K562 (cell line): ENCODE data around the gene AMOTL1. TPM values are rescaled to one million over a fixed set of nuclear protein-coding genes. Genes with fewer than 3 reads are reported as not detected.
A peak's percentile ranks its signal among the peaks of the same experiment; 100 is the strongest.

Experiments
- ATAC-seq: fragments of 200-7000 bp; cut with Tn5 transposase; 3 replicates; pipeline ENCODE4 v1.9.1; 2020; ENCODE audit warnings: moderate library complexity
- BruUV-seq: library from RNA; stranded (reverse); fragments of 400-500 nt; replicated peaks from 2 replicates; lab custom pipeline; 2021; lab: Mats Ljungman, UMichigan
- CTCF ChIA-PET: fragments of 300-600 bp; formaldehyde crosslinking; extraction: SDS; loops from one replicate; lab custom pipeline; 2021; ENCODE audit warnings: low intra/inter-chr PET ratio; lab: Yijun Ruan, JAX
- POLR2A ChIA-PET: fragments of 300-600, 350-650 bp; sonication (Branson Sonifier 250); formaldehyde crosslinking; extraction: SDS; loops from one replicate; lab custom pipeline; 2021; ENCODE audit warnings: antibody characterized with exemption, inconsistent platforms; lab: Yijun Ruan, JAX
- DNase-seq, 4 experiments: peaks; one replicate each; pipeline versions ENCODE4 v3.0.0 to v3.0.0-alpha.2; 2011 to 2018; ENCODE audit warnings: low spot score in 3 of 4, mixed read lengths in 3 of 4; ENCODE audit errors: extremely low read depth in 1 of 4
- FAIRE-seq: peaks from 2 replicates; lab custom pipeline; 2011; peaks lifted over from hg19 to GRCh38; lab: Jason Lieb, UNC
- H2AFZ ChIP-seq: 2 replicates; pipeline ENCODE4 v1.6.0; 2011; ENCODE audit warnings: low read depth, low read length, control low read depth, inconsistent platforms
- H3K27ac ChIP-seq: fragments of 200-600 bp; 3 replicates; pipeline ENCODE4 v1.8.0; 2011; ENCODE audit warnings: low read depth, mild to moderate bottlenecking, control low read depth, inconsistent platforms, low read length, moderate library complexity, mixed read lengths; ENCODE audit errors: extremely low read depth
- H3K27me3 ChIP-seq, 2 experiments: fragments of 300-600 bp in 1 of 2; 2 replicates in 1 of 2; 3 replicates in 1 of 2; pipeline versions ENCODE4 v1.6.0 to v1.8.0; 2011; ENCODE audit warnings: inconsistent platforms in 2 of 2, low read length in 2 of 2, mild to moderate bottlenecking in 1 of 2, mixed read lengths in 1 of 2, moderate library complexity in 1 of 2; ENCODE audit not compliant: control insufficient read depth in 2 of 2, insufficient read depth in 2 of 2
- H3K36me3 ChIP-seq: fragments of 300-600 bp; 3 replicates; pipeline ENCODE4 v1.8.0; 2011; ENCODE audit warnings: mild to moderate bottlenecking, low read length, inconsistent platforms; ENCODE audit not compliant: control insufficient read depth, insufficient read depth
- H3K4me1 ChIP-seq, 2 experiments: fragments of 200-600 bp in 1 of 2; replicated peaks in 1 of 2; 2 replicates in 1 of 2; 3 replicates in 1 of 2; pipeline versions ENCODE4 v1.5.1 to v1.8.0; 2011; ENCODE audit warnings: inconsistent platforms in 2 of 2, low read length in 2 of 2, mild to moderate bottlenecking in 1 of 2, mixed read lengths in 1 of 2, moderate library complexity in 1 of 2; ENCODE audit not compliant: control insufficient read depth in 2 of 2, insufficient read depth in 2 of 2
- H3K4me2 ChIP-seq: 2 replicates; pipeline ENCODE4 v1.6.1; 2011; ENCODE audit warnings: low read length, control low read depth, inconsistent platforms, mixed read lengths; ENCODE audit not compliant: insufficient read depth
- H3K4me3 ChIP-seq: fragments of 200-600 bp; sonication (generic), shearing (Covaris generic); 2 replicates; pipeline ENCODE4 v1.5.1; 2016; ENCODE audit warnings: control low read depth, inconsistent platforms
- H3K79me2 ChIP-seq: fragments of 200-600 bp; 3 replicates; pipeline ENCODE4 v1.8.0; 2011; ENCODE audit warnings: low read length, inconsistent platforms; ENCODE audit not compliant: control insufficient read depth, insufficient read depth
- H3K9ac ChIP-seq, 2 experiments: 2 replicates each; pipeline versions ENCODE4 v1.6.0 to v1.6.1; 2011; ENCODE audit warnings: low read depth in 2 of 2, low read length in 2 of 2, control low read depth in 1 of 2, inconsistent platforms in 1 of 2, mild to moderate bottlenecking in 1 of 2, mixed read lengths in 1 of 2; ENCODE audit not compliant: insufficient read depth in 1 of 2
- H3K9me1 ChIP-seq: one replicate; pipeline ENCODE4 v1.6.0; 2011; ENCODE audit warnings: inconsistent platforms, mild to moderate bottlenecking, low read length, moderate library complexity; ENCODE audit not compliant: control insufficient read depth, insufficient read depth
- H3K9me3 ChIP-seq: replicated peaks from 2 replicates; pipeline ENCODE4 v1.5.1; 2011; ENCODE audit warnings: low read depth, low read length, inconsistent platforms; ENCODE audit not compliant: control insufficient read depth, insufficient read depth
- H4K20me1 ChIP-seq: replicated peaks from 2 replicates; pipeline ENCODE4 v1.6.1; 2011; ENCODE audit warnings: low read length, inconsistent platforms, mixed read lengths; ENCODE audit not compliant: control insufficient read depth, insufficient read depth
- CTCF ChIP-seq, 3 experiments: IDR thresholded peaks in 2 of 3; conservative IDR thresholded peaks in 1 of 3; 2 replicates each; pipeline ENCODE4 v1.5.1; 2011 to 2012; ENCODE audit warnings: low read length in 3 of 3, mild to moderate bottlenecking in 3 of 3, control low read depth in 2 of 3, improper control_type of control experiment in 1 of 3, inconsistent platforms in 1 of 3, low read depth in 1 of 3, mixed read lengths in 1 of 3, moderate library complexity in 1 of 3; ENCODE audit not compliant: insufficient read depth in 2 of 3
- DEAF1 ChIP-seq: fragments of 450-650 bp; formaldehyde crosslinking; IDR thresholded peaks from 2 replicates; pipeline ENCODE4 v1.4.0; 2020; ENCODE audit warnings: mild to moderate bottlenecking, moderate library complexity
- E2F1 ChIP-seq: sonication (generic); formaldehyde crosslinking; IDR thresholded peaks from 2 replicates; pipeline ENCODE4 v1.8.1; 2023; ENCODE audit warnings: mild to moderate bottlenecking, missing genetic modification reagents, moderate library complexity
- ILF3 ChIP-seq: fragments of 450-650 bp; IDR thresholded peaks from 2 replicates; pipeline ENCODE4 v1.6.1; 2018; ENCODE audit warnings: antibody characterized with exemption, mild to moderate bottlenecking, moderate library complexity, borderline replicate concordance
- MTA2 ChIP-seq: fragments of 450-650 bp; IDR thresholded peaks from 2 replicates; pipeline ENCODE4 v1.6.1; 2016; ENCODE audit warnings: low read depth
- NELFE ChIP-seq: IDR thresholded peaks from 2 replicates; pipeline ENCODE4 v1.6.1; 2011; ENCODE audit warnings: mild to moderate bottlenecking; ENCODE audit not compliant: insufficient read depth, insufficient read length
- NKRF ChIP-seq: fragments of 450-650 bp; IDR thresholded peaks from 2 replicates; pipeline ENCODE4 v1.6.1; 2016; ENCODE audit warnings: borderline replicate concordance
- NRF1 ChIP-seq, 2 experiments: fragments of 450-650 bp; IDR thresholded peaks in 1 of 2; conservative IDR thresholded peaks in 1 of 2; 2 replicates each; pipeline ENCODE4 v1.6.1; 2014; ENCODE audit warnings: mild to moderate bottlenecking in 2 of 2
- PTBP1 ChIP-seq: fragments of 200-400 bp; formaldehyde crosslinking; IDR thresholded peaks from 2 replicates; pipeline ENCODE4 v1.6.1; 2017; ENCODE audit warnings: low read depth, low read length
- RFX7 ChIP-seq: fragments of 250-450 bp; sonication (Bioruptor Pico); IDR thresholded peaks from 2 replicates; pipeline ENCODE4 v1.5.1; 2021; ENCODE audit warnings: mild to moderate bottlenecking
- TARDBP ChIP-seq: fragments of 450-650 bp; IDR thresholded peaks from 2 replicates; pipeline ENCODE4 v1.6.1; 2016
- TEAD1 ChIP-seq, 2 experiments: fragments of 450-650 bp in 1 of 2; sonication (generic) in 1 of 2; formaldehyde crosslinking; IDR thresholded peaks; 2 replicates each; pipeline versions ENCODE4 v1.4.0 to v1.8.0; 2020 to 2022; ENCODE audit warnings: mild to moderate bottlenecking in 2 of 2, missing genetic modification reagents in 1 of 2
- TEAD4 ChIP-seq, 2 experiments: sonication (generic) in 1 of 2; formaldehyde crosslinking in 1 of 2; IDR thresholded peaks; 2 replicates each; pipeline versions ENCODE4 v1.6.1 to v1.8.0; 2012 to 2022; ENCODE audit warnings: borderline replicate concordance in 1 of 2, inconsistent platforms in 1 of 2, low read length in 1 of 2, mild to moderate bottlenecking in 1 of 2, missing genetic modification reagents in 1 of 2
- ZNF263 ChIP-seq: sonication (generic); formaldehyde crosslinking; IDR thresholded peaks from 2 replicates; pipeline ENCODE4 v1.8.0; 2022; ENCODE audit warnings: mild to moderate bottlenecking, missing genetic modification reagents, borderline replicate concordance
- WGBS: fragments of 100-300 bp; shearing (Covaris generic); methylation state at CpG from one replicate; pipeline ENCODE4 v1.1.6; 2016; ENCODE audit warnings: low coverage, mixed read lengths; ENCODE audit not compliant: insufficient coverage; ENCODE audit errors: missing lambda C conversion rate; 5-methylcytosine and 5-hydroxymethylcytosine counted together
- in situ Hi-C: fragments of 300-500 bp; cut with MboI; formaldehyde crosslinking; loops from 4 replicates; pipeline ENCODE4 v1.15.0; 2018; ENCODE audit warnings: inconsistent platforms, mixed read lengths
- intact Hi-C: fragments of 100-400 bp; cut with micrococcal nuclease; formaldehyde crosslinking; loops from 2 replicates; pipeline ENCODE4 v1.14.2; 2022
- polyA plus RNA-seq, 8 experiments: library from polyadenylated mRNA; depleted of rRNA in 4 of 8; stranded (reverse) in 5 of 8; unstranded in 3 of 8; fragments of >200 nt; fragmentation: Nextera tagmentation in 2 of 8; fragmentation: Illumina TruSeq in 1 of 8; extraction: Ambion mirVana in 2 of 8; extraction: Trizol in 1 of 8; gene quantifications; 2 replicates each; pipeline versions ENCODE4 v1.2.1 to v1.2.3, GENCODE V29; 2011 to 2014; ENCODE audit warnings: inconsistent platforms in 1 of 8, missing spikeins in 1 of 8
- total RNA-seq, 7 experiments: library from RNA; depleted of rRNA in 6 of 7; stranded (reverse); fragments of >200 nt in 6 of 7; fragmentation: Illumina TruSeq in 2 of 7; extraction: Trizol in 2 of 7; gene quantifications; 2 replicates each; pipeline versions ENCODE4 v1.2.1 to v1.2.3, GENCODE V29; 2011 to 2021; ENCODE audit warnings: low replicate concordance in 1 of 7

Gene AMOTL1
- total and polyA plus RNA-seq, 9 of the 15 experiments (the other 6 are each of a cell fraction or from before 2014, with no cell fraction given), result 4.0 to 35.4 (median 14.0) TPM

- no peak overlapping the region for H3K4me2 ChIP-seq
- intact Hi-C loops, result no loop called here
Measured at GRCh38 chr11:94877443-94878200, 109.5 kb downstream of the AMOTL1 start.

More at GRCh38 chr11:94877443-94878200, 109.5 kb downstream of the AMOTL1 start:
- in situ Hi-C loops, result no loop called here
- Histone ChIP-seq H4K20me1 (no peaks in the 10 kb centered on the region), H3K4me1 (peaks cover 3 to 21% of the 10 kb centered on the region in 2 experiments; a peak in 4 of 5 replicates), H3K27me3 (peaks cover 0 to 4% of the 10 kb centered on the region in 2 experiments; a peak in 2 of 5 replicates), H3K27ac (no peak overlapping the region), H2AFZ (no peak overlapping the region), H3K9ac (no peak overlapping the region), H3K4me3 (no peak overlapping the region), H3K36me3 (peaks cover 33% of the 10 kb centered on the region; the same call in 2 of the 3 replicates), H3K9me1 (no peaks in the 10 kb centered on the region), H3K9me3 (no peaks in the 10 kb centered on the region), H3K79me2 (no peaks in the 10 kb centered on the region)
- 46% methylated on average over 11 of the region's 11 CpGs for WGBS
- no TSS peak for BruUV-seq
- TF ChIP-seq CTCF (IDR thresholded peaks at IDR 0.05 in 2 of 3, conservative IDR thresholded peaks at IDR 0.05 in 1 of 3; ENCODE audit: insufficient read depth in 2 of 3, low read depth in 1 of 3, low read length in 3 of 3) (no peak), TARDBP (no peak), ZNF263 (no peak), DEAF1 (CRISPR knock-in tag) (no peak), NKRF (no peak), MTA2 (no peak), PTBP1 (no peak), ILF3 (no peak), RFX7 (CRISPR knock-in tag) (no peak), E2F1 (CRISPR knock-in tag) (no peak), NRF1 (conservative IDR thresholded peaks at IDR 0.05 in 1 of 2, IDR thresholded peaks at IDR 0.05 in 1 of 2) (0 out of 4 replicates have a peak, but pooled peaks of 1 of the 2 experiments have one; percentile 13), TEAD1 (CRISPR knock-in tag; IDR thresholded peaks at IDR 0.05) (no peak), TEAD4 (IDR thresholded peaks at IDR 0.05; ENCODE audit: low read length) (peak; percentile 13; the same call in 1 of the 2 replicates), TEAD4 (CRISPR knock-in tag; IDR thresholded peaks at IDR 0.05; ENCODE audit: borderline replicate concordance) (no peak), NELFE (no peak)
- FAIRE-seq (no peak), ATAC-seq (no peak), DNase-seq (no peak)
- ChIA-PET POLR2A (interaction anchor here (0.6 to 1.6 kb wide), 3 partner anchors 12 to 228 kb away, joined by 3 to 4 read pairs (median 4); no protein-coding TSS in a partner anchor), CTCF (no interaction called here)
